ENCODE results near the gene RBM22. TPM values are rescaled to one million over a fixed set of nuclear protein-coding genes. Genes with fewer than 3 reads are reported as not detected.

Gene RBM22
- total RNA-seq, 1 donor from 2014 or later: 65.8 TPM

- H3K27me3 Mint-ChIP-seq: no peaks in the 10 kb centered on the region
- H3K36me3 Mint-ChIP-seq: peaks cover 12% of the 10 kb centered on the region
- H3K4me3 Mint-ChIP-seq: no peak overlapping the region
- H3K9me3 Mint-ChIP-seq: no peaks in the 10 kb centered on the region
- H3K27ac Mint-ChIP-seq: no peak overlapping the region
- H3K4me1 Mint-ChIP-seq (ENCODE audit: unreplicated experiment): no peaks in the 10 kb centered on the region
- no peak for TF ChIP-seq CTCF (conservative IDR thresholded peaks at IDR 0.05)
- DNase-seq (ENCODE audit: extremely low spot score, unreplicated experiment): no peak
Observed at GRCh38 chr5:150706776-150707390, 6.0 kb upstream of the RBM22 start.

- H3K27ac Mint-ChIP-seq: no peak overlapping the region
- no peak for TF ChIP-seq CTCF (conservative IDR thresholded peaks at IDR 0.05)
- H3K27me3 Mint-ChIP-seq: no peaks in the 10 kb centered on the region
- H3K4me1 Mint-ChIP-seq (ENCODE audit: unreplicated experiment): no peaks in the 10 kb centered on the region
- H3K36me3 Mint-ChIP-seq: peaks cover 8% of the 10 kb centered on the region
- no peaks in the 10 kb centered on the region for H3K9me3 Mint-ChIP-seq
- DNase-seq (ENCODE audit: extremely low spot score, unreplicated experiment): no peak
- H3K4me3 Mint-ChIP-seq: no peak overlapping the region
Observed at GRCh38 chr5:150703762-150704161, 2.9 kb upstream of the RBM22 start.

GRCh38 chr5:150700246-150700593 is 642 bp downstream of the RBM22 start:
- Mint-ChIP-seq H3K27ac (no peak overlapping the region), H3K4me1 (ENCODE audit: unreplicated experiment) (no peaks in the 10 kb centered on the region), H3K36me3 (peaks cover 11% of the 10 kb centered on the region), H3K27me3 (no peaks in the 10 kb centered on the region), H3K4me3 (no peak overlapping the region), H3K9me3 (no peaks in the 10 kb centered on the region)
- DNase-seq (ENCODE audit: extremely low spot score, unreplicated experiment): no peak
- TF ChIP-seq CTCF (conservative IDR thresholded peaks at IDR 0.05): no peak

GRCh38 chr5:150694612-150695011 is 6.2 kb downstream of the RBM22 start:
- Mint-ChIP-seq H3K4me1 (ENCODE audit: unreplicated experiment) (no peaks in the 10 kb centered on the region), H3K9me3 (no peaks in the 10 kb centered on the region), H3K4me3 (no peak overlapping the region), H3K27me3 (no peaks in the 10 kb centered on the region), H3K36me3 (peaks cover 30% of the 10 kb centered on the region), H3K27ac (no peak overlapping the region)
- TF ChIP-seq CTCF (conservative IDR thresholded peaks at IDR 0.05): no peak
- no peak for DNase-seq (ENCODE audit: extremely low spot score, unreplicated experiment)

GRCh38 chr5:150692276-150692675 is 8.6 kb downstream of the RBM22 start:
- Mint-ChIP-seq H3K9me3 (no peaks in the 10 kb centered on the region), H3K36me3 (peaks cover 39% of the 10 kb centered on the region), H3K4me1 (ENCODE audit: unreplicated experiment) (no peaks in the 10 kb centered on the region), H3K27ac (no peak overlapping the region), H3K4me3 (no peak overlapping the region), H3K27me3 (no peaks in the 10 kb centered on the region)
- DNase-seq (ENCODE audit: extremely low spot score, unreplicated experiment): no peak
- TF ChIP-seq CTCF (conservative IDR thresholded peaks at IDR 0.05): no peak

- H3K36me3 Mint-ChIP-seq: peaks cover 33% of the 10 kb centered on the region
- H3K27me3 Mint-ChIP-seq: no peaks in the 10 kb centered on the region
- no peak for DNase-seq (ENCODE audit: extremely low spot score, unreplicated experiment)
- no peaks in the 10 kb centered on the region for H3K4me1 Mint-ChIP-seq (ENCODE audit: unreplicated experiment)
- H3K4me3 Mint-ChIP-seq: no peak overlapping the region
- TF ChIP-seq CTCF (conservative IDR thresholded peaks at IDR 0.05): no peak
- H3K27ac Mint-ChIP-seq: no peak overlapping the region
- no peaks in the 10 kb centered on the region for H3K9me3 Mint-ChIP-seq
Observed at GRCh38 chr5:150690760-150691159, 10.1 kb downstream of the RBM22 start.
